Right lobe of liver (tissue), 6 donors: ENCODE results near the gene PPIL6. TPM values are rescaled to one million over a fixed set of nuclear protein-coding genes. Genes with fewer than 3 reads are reported as not detected.

Experiments
- ATAC-seq, 4 donors: fragments of 200-7000 bp; cut with Tn5 transposase; one replicate each; pipeline ENCODE4 v1.9.1; 2020; ENCODE audit warnings: mild to moderate bottlenecking in 4 of 4, moderate library complexity in 4 of 4
- DNase-seq, 3 donors: peaks; one replicate each; pipeline ENCODE4 v3.0.0-alpha.2; 2020
- H3K27ac ChIP-seq, 3 donors: fragments of 200-600 bp; one replicate each; pipeline ENCODE4 v1.8.0; 2022
- H3K27me3 ChIP-seq, 2 donors: fragments of 200-600 bp; one replicate each; pipeline ENCODE4 v1.8.0; 2022
- H3K36me3 ChIP-seq, 4 donors: fragments of 200-600 bp; sonication (generic) in 1 of 4; one replicate each; pipeline versions ENCODE4 v1.5.1 to v1.8.0; 2017 to 2022; ENCODE audit warnings: control low read depth in 1 of 4
- H3K4me1 ChIP-seq, 4 donors: fragments of 200-600 bp; sonication (generic) in 1 of 4; one replicate each; pipeline versions ENCODE4 v1.5.1 to v1.8.0; 2017 to 2022; ENCODE audit warnings: control low read depth in 1 of 4
- H3K4me3 ChIP-seq, 3 donors: fragments of 200-600 bp; one replicate each; pipeline ENCODE4 v1.8.0; 2022
- H3K9me3 ChIP-seq, 4 donors: fragments of 200-600 bp; sonication (generic) in 1 of 4; one replicate each; pipeline versions ENCODE4 v1.5.1 to v1.8.0; 2017 to 2022; ENCODE audit warnings: control low read depth in 1 of 4
- CTCF ChIP-seq, 4 donors: fragments of 200-600 bp in 3 of 4; fragments of 450-650 bp in 1 of 4; IDR thresholded peaks; one replicate each; pipeline versions ENCODE4 v1.5.1 to v1.8.0; 2016 to 2022; ENCODE audit warnings: antibody characterized with exemption in 4 of 4, mild to moderate bottlenecking in 2 of 4
- POLR2A ChIP-seq: fragments of 450-650 bp; IDR thresholded peaks from one replicate; pipeline ENCODE4 v1.6.1; 2017; ENCODE audit warnings: antibody characterized with exemption, mild to moderate bottlenecking
- WGBS: methylation state at CpG from one replicate; pipeline ENCODE4 v1.1.6; 2018; ENCODE audit warnings: low coverage, low lambda C conversion rate; ENCODE audit not compliant: insufficient coverage; ENCODE audit errors: missing lambda C conversion rate; 5-methylcytosine and 5-hydroxymethylcytosine counted together
- intact Hi-C, 2 donors: fragments of 100-400 bp; cut with DNase I; formaldehyde crosslinking; loops; one replicate each; pipeline versions ENCODE4 v1.11.2 to v1.14.1; 2022
- total RNA-seq, 6 experiments: library from RNA; depleted of rRNA in 2 of 6; stranded (reverse); fragments of >200 nt in 2 of 6; fragmentation: NEBNext Ultra II Directional in 3 of 6; extraction: Animal tissue kit (Norgen Biotek cat#: 25700) in 3 of 6; gene quantifications; one replicate each; pipeline versions ENCODE4 v1.1.0 to v1.2.4, GENCODE V29; 2016 to 2023
- donor health status: DM: no; HTN: yes; CAD: no.
- donor health status: DM: no; HTN: no; CAD: no.
- donor health status: DM: no; HTN: no; CAD: no.
- donor health status: DM: no; HTN: yes; CAD: no.
- donor health status: DM: no; HTN: yes; CAD: no.

Gene PPIL6
- total RNA-seq, 6 experiments from 2014 or later, result 0.12 to 0.42 (median 0.33) TPM; not detected in 2

GRCh38 chr6:109345986-109346385 lies 94.4 kb downstream of the PPIL6 start:
- Histone ChIP-seq H3K9me3 (no peaks in the 10 kb centered on the region), H3K27me3 (no peaks in the 10 kb centered on the region), H3K4me3 (no peak overlapping the region), H3K4me1 (peaks cover 0 to 11% (median 4%) of the 10 kb centered on the region in 4 donors), H3K27ac (no peak overlapping the region), H3K36me3 (no peaks in the 10 kb centered on the region)
- DNase-seq (no peak), ATAC-seq (no peak)
- no peak for TF ChIP-seq POLR2A
- TF ChIP-seq CTCF (IDR thresholded peaks at IDR 0.05), result no peak
- 67% methylated on average over 1 of the region's 4 CpGs for WGBS
- intact Hi-C loops, result no loop called here

- no peak for DNase-seq
- WGBS, result no CpG with 5 or more reads among the region's 2 CpGs
Measured at GRCh38 chr6:109344226-109344625, 96.2 kb downstream of the PPIL6 start.

GRCh38 chr6:109343518-109343917 lies 96.9 kb downstream of the PPIL6 start:
- no peak for ATAC-seq
- intact Hi-C loops, result no loop called here
- no peak overlapping the region for H3K4me3 ChIP-seq
- no peaks in the 10 kb centered on the region for H3K27me3 ChIP-seq
- no peaks in the 10 kb centered on the region for H3K9me3 ChIP-seq
- no peak for DNase-seq
- H3K36me3 ChIP-seq, result no peaks in the 10 kb centered on the region
- H3K27ac ChIP-seq, result no peak overlapping the region
- 95% methylated on average over 5 of the region's 7 CpGs for WGBS
- TF ChIP-seq POLR2A, result no peak
- TF ChIP-seq CTCF (IDR thresholded peaks at IDR 0.05), result no peak
- no peaks in the 10 kb centered on the region for H3K4me1 ChIP-seq

More at GRCh38 chr6:109344226-109344625, 96.2 kb downstream of the PPIL6 start:
- H3K27me3 ChIP-seq, result no peaks in the 10 kb centered on the region
- no peaks in the 10 kb centered on the region for H3K9me3 ChIP-seq
- H3K4me3 ChIP-seq, result no peak overlapping the region
- intact Hi-C loops, result no loop called here
- ATAC-seq, result no peak
- TF ChIP-seq POLR2A, result no peak
- no peak for TF ChIP-seq CTCF (IDR thresholded peaks at IDR 0.05)
- H3K27ac ChIP-seq, result no peak overlapping the region
- H3K4me1 ChIP-seq, result peaks cover 0 to 2% (median 0%) of the 10 kb centered on the region in 4 donors
- no peaks in the 10 kb centered on the region for H3K36me3 ChIP-seq

GRCh38 chr6:109342911-109343310 lies 97.5 kb downstream of the PPIL6 start:
- 78% methylated on average over 2 of the region's 6 CpGs for WGBS
- Histone ChIP-seq H3K27ac (no peak overlapping the region), H3K4me3 (no peak overlapping the region), H3K36me3 (no peaks in the 10 kb centered on the region), H3K9me3 (no peaks in the 10 kb centered on the region), H3K4me1 (no peaks in the 10 kb centered on the region), H3K27me3 (no peaks in the 10 kb centered on the region)
- TF ChIP-seq CTCF (IDR thresholded peaks at IDR 0.05), result no peak
- no peak for TF ChIP-seq POLR2A
- intact Hi-C loops, result no loop called here
- ATAC-seq, result no peak
- no peak for DNase-seq

- Histone ChIP-seq H3K36me3 (no peaks in the 10 kb centered on the region), H3K4me1 (no peaks in the 10 kb centered on the region), H3K4me3 (no peak overlapping the region), H3K9me3 (no peaks in the 10 kb centered on the region), H3K27ac (no peak overlapping the region), H3K27me3 (no peaks in the 10 kb centered on the region)
- intact Hi-C loops, result no loop called here
- DNase-seq (no peak), ATAC-seq (no peak)
- TF ChIP-seq CTCF (IDR thresholded peaks at IDR 0.05), result no peak
- no peak for TF ChIP-seq POLR2A
- 88% methylated on average over 5 of the region's 5 CpGs for WGBS
Measured at GRCh38 chr6:109342506-109342905, 97.9 kb downstream of the PPIL6 start.
